HCT116 (cell line): ENCODE results near the gene KRTAP21-1. TPM values are rescaled to one million over a fixed set of nuclear protein-coding genes. Genes with fewer than 3 reads are reported as not detected.

ENCODE experiments used
- ATAC-seq: fragments of 200-7000 bp; cut with Tn5 transposase; 2 replicates; pipeline ENCODE4 v1.9.1; 2020; ENCODE audit warnings: mild to moderate bottlenecking, moderate library complexity
- BruUV-seq: library from RNA; stranded (reverse); fragments of 400-500 nt; replicated peaks from 2 replicates; lab custom pipeline; 2021; lab: Mats Ljungman, UMichigan
- CTCF ChIA-PET: fragments of 300-600 bp; sonication (Branson Sonifier 250); formaldehyde crosslinking; loops from one replicate; lab custom pipeline; 2021; ENCODE audit warnings: antibody characterized with exemption; lab: Charles Lee
- POLR2A ChIA-PET: fragments of 300-600, 350-600 bp; sonication (Branson Sonifier 250); formaldehyde crosslinking; loops from one replicate; lab custom pipeline; 2021; ENCODE audit warnings: antibody characterized with exemption; lab: Charles Lee
- RAD21 ChIA-PET, 2 experiments: fragments of 300-600 bp; sonication (Branson Sonifier 250); formaldehyde crosslinking; loops; one replicate each; lab custom pipeline; 2023; ENCODE audit warnings: low total read pairs in 2 of 2; ENCODE audit not compliant: uncharacterized antibody in 2 of 2, unreplicated experiment in 2 of 2, low non-redundant PET in 1 of 2; lab: Charles Lee
- DNase-seq: peaks from one replicate; pipeline ENCODE4 v3.0.0-alpha.2; 2010; ENCODE audit warnings: low read depth, low spot score
- H2AFZ ChIP-seq: fragments of 200-600 bp; shearing (Covaris generic), sonication (generic); 2 replicates; pipeline ENCODE4 v1.6.1; 2017; ENCODE audit warnings: low read depth, mixed run types, mixed read lengths, antibody characterized with exemption, low read length; ENCODE audit not compliant: poor library complexity, severe bottlenecking
- H3K27ac ChIP-seq: 2 replicates; pipeline ENCODE4 v1.5.1; 2012; ENCODE audit warnings: low read depth, low read length
- H3K27me3 ChIP-seq: fragments of 200-600 bp; sonication (generic); 2 replicates; pipeline ENCODE4 v1.6.1; 2016; ENCODE audit warnings: mixed run types, low read length, mixed read lengths; ENCODE audit not compliant: insufficient read depth
- H3K36me3 ChIP-seq, 2 experiments: fragments of 200-500 bp in 1 of 2; fragments of 200-600 bp in 1 of 2; sonication (Bioruptor generic) in 1 of 2; sonication (generic) in 1 of 2; 2 replicates each; pipeline versions ENCODE4 v1.5.1 to v1.6.1; 2014 to 2016; ENCODE audit warnings: low read length in 2 of 2, inconsistent platforms in 1 of 2, mixed read lengths in 1 of 2, mixed run types in 1 of 2; ENCODE audit not compliant: insufficient read depth in 2 of 2, control insufficient read depth in 1 of 2
- H3K4me1 ChIP-seq, 2 experiments: fragments of 200-600 bp in 1 of 2; sonication (generic) in 1 of 2; 2 replicates each; pipeline versions ENCODE4 v1.5.1 to v1.6.1; 2012 to 2017; ENCODE audit warnings: low read length in 2 of 2, inconsistent platforms in 1 of 2, mild to moderate bottlenecking in 1 of 2, mixed read lengths in 1 of 2, mixed run types in 1 of 2, moderate library complexity in 1 of 2; ENCODE audit not compliant: insufficient read depth in 2 of 2, control insufficient read depth in 1 of 2
- H3K4me2 ChIP-seq: fragments of 200-600 bp; sonication (generic); 2 replicates; pipeline ENCODE4 v1.6.1; 2017; ENCODE audit warnings: mixed run types, low read length, mixed read lengths
- H3K4me3 ChIP-seq, 2 experiments: fragments of 200-600 bp in 1 of 2; sonication (generic) in 1 of 2; replicated peaks in 1 of 2; 2 replicates each; pipeline ENCODE4 v1.5.1; 2011 to 2016; ENCODE audit warnings: low read length in 2 of 2, control low read depth in 1 of 2, low read depth in 1 of 2, mild to moderate bottlenecking in 1 of 2, mixed read lengths in 1 of 2, mixed run types in 1 of 2
- H3K79me2 ChIP-seq: fragments of 200-600 bp; sonication (generic); 2 replicates; pipeline ENCODE4 v1.6.1; 2017; ENCODE audit warnings: mild to moderate bottlenecking, mixed run types, low read length, moderate library complexity, mixed read lengths; ENCODE audit not compliant: insufficient read depth
- H3K9ac ChIP-seq: fragments of 200-600 bp; sonication (generic); 2 replicates; pipeline ENCODE4 v1.6.1; 2016; ENCODE audit warnings: low read length, mixed read lengths
- H3K9me2 ChIP-seq: fragments of 200-600 bp; sonication (generic), shearing (Covaris generic); 2 replicates; pipeline ENCODE4 v1.6.1; 2017; ENCODE audit warnings: mixed run types, mild to moderate bottlenecking, moderate library complexity; ENCODE audit not compliant: insufficient read depth
- H3K9me3 ChIP-seq, 2 experiments: fragments of 200-500 bp in 1 of 2; fragments of 200-600 bp in 1 of 2; sonication (Bioruptor generic) in 1 of 2; sonication (generic) in 1 of 2; 2 replicates each; pipeline ENCODE4 v1.6.1; 2014 to 2017; ENCODE audit warnings: low read length in 2 of 2, mixed read lengths in 2 of 2, inconsistent platforms in 1 of 2, low read depth in 1 of 2, mild to moderate bottlenecking in 1 of 2, mixed run types in 1 of 2, moderate library complexity in 1 of 2; ENCODE audit not compliant: control insufficient read depth in 1 of 2, insufficient read depth in 1 of 2
- H4K20me1 ChIP-seq: fragments of 200-600 bp; sonication (generic), shearing (Covaris generic); 2 replicates; pipeline ENCODE4 v1.6.1; 2017; ENCODE audit warnings: mixed run types, mild to moderate bottlenecking, moderate library complexity; ENCODE audit not compliant: insufficient read depth
- CBX3 ChIP-seq: IDR thresholded peaks from 2 replicates; pipeline ENCODE4 v1.6.1; 2012; ENCODE audit warnings: low read depth
- EZH2phosphoT487 ChIP-seq: fragments of 200-600 bp; IDR thresholded peaks from 2 replicates; pipeline ENCODE4 v1.6.1; 2018; ENCODE audit warnings: antibody characterized with exemption, borderline replicate concordance
- FOSL1 ChIP-seq: IDR thresholded peaks from 2 replicates; pipeline ENCODE4 v1.6.1; 2012; ENCODE audit warnings: low read depth
- POLR2AphosphoS5 ChIP-seq: IDR thresholded peaks from 2 replicates; pipeline ENCODE4 v1.6.1; 2011; ENCODE audit warnings: mild to moderate bottlenecking, low read depth, low read length, moderate library complexity
- SP1 ChIP-seq: IDR thresholded peaks from 2 replicates; pipeline ENCODE4 v1.6.1; 2012; ENCODE audit warnings: low read depth
- SRF ChIP-seq: IDR thresholded peaks from 2 replicates; pipeline ENCODE4 v1.6.1; 2012; ENCODE audit warnings: low read depth
- TCF7L2 ChIP-seq: IDR thresholded peaks from 2 replicates; pipeline ENCODE4 v1.7.0; 2011; ENCODE audit warnings: borderline replicate concordance, inconsistent platforms; ENCODE audit not compliant: insufficient read depth, insufficient read length; ENCODE audit errors: extremely low read depth
- YY1 ChIP-seq: IDR thresholded peaks from 2 replicates; pipeline ENCODE4 v1.6.1; 2011; ENCODE audit warnings: low read length, low read depth, moderate library complexity, mild to moderate bottlenecking; ENCODE audit not compliant: insufficient replicate concordance; ENCODE audit errors: extremely low read depth
- ZNF274 ChIP-seq: fragments of 200-500 bp; sonication (Bioruptor generic); IDR thresholded peaks from 2 replicates; pipeline ENCODE4 v1.6.1; 2014; ENCODE audit warnings: mild to moderate bottlenecking, low read depth, low read length, inconsistent platforms
- intact Hi-C: fragments of 100-400 bp; cut with micrococcal nuclease; formaldehyde crosslinking; loops from 2 replicates; pipeline ENCODE4 v1.10.0; 2022
- total RNA-seq: library from RNA; stranded (reverse); gene quantifications from one replicate; pipeline ENCODE4 v1.2.1, GENCODE V29; 2021; ENCODE audit not compliant: unreplicated experiment
- TF ChIP-seq, protein P1 (sequence below): IDR thresholded peaks from 2 replicates; pipeline ENCODE4 v1.6.1; 2011; ENCODE audit warnings: mild to moderate bottlenecking, low read length, moderate library complexity; ENCODE audit not compliant: insufficient replicate concordance; ENCODE audit errors: extremely low read depth
- TF ChIP-seq, protein P2 (sequence below): IDR thresholded peaks from 2 replicates; pipeline ENCODE4 v1.6.1; 2012
- TF ChIP-seq, protein P3 (sequence below): IDR thresholded peaks from 2 replicates; pipeline ENCODE4 v1.6.1; 2012; ENCODE audit warnings: low read depth
- TF ChIP-seq, protein P4 (sequence below): IDR thresholded peaks from 2 replicates; pipeline ENCODE4 v1.6.1; 2012

The KRTAP21-1 gene
- total RNA-seq, 1 experiment from 2014 or later = not detected

DNA sequence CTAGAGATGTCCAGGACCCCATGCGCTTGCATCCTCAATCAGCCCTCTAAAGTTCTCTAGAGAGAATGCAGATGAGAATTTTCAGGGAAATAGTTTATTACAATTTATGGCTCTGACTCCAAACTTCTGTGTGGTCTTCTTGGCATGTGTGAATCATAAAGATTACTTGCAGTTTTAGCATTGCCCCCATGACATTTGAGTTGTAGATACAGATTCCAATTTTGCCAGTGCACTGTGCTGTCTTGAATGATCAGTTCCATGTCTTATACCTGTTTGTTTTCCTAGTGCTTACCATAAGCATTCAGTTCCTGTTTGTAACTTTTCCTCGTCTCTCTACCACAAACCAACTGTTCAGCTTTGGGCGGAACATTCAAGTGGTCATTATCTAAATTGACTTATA is 41.5 kb downstream of the KRTAP21-1 start:
- no peaks in the 10 kb centered on the region for H4K20me1 ChIP-seq
- no peak overlapping the region for H3K9ac ChIP-seq
- intact Hi-C loops = no loop called here
- TF ChIP-seq POLR2AphosphoS5 = no peak
- TF ChIP-seq, protein P1, sequence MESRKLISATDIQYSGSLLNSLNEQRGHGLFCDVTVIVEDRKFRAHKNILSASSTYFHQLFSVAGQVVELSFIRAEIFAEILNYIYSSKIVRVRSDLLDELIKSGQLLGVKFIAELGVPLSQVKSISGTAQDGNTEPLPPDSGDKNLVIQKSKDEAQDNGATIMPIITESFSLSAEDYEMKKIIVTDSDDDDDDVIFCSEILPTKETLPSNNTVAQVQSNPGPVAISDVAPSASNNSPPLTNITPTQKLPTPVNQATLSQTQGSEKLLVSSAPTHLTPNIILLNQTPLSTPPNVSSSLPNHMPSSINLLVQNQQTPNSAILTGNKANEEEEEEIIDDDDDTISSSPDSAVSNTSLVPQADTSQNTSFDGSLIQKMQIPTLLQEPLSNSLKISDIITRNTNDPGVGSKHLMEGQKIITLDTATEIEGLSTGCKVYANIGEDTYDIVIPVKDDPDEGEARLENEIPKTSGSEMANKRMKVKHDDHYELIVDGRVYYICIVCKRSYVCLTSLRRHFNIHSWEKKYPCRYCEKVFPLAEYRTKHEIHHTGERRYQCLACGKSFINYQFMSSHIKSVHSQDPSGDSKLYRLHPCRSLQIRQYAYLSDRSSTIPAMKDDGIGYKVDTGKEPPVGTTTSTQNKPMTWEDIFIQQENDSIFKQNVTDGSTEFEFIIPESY = no peak
- TF ChIP-seq, protein P2, sequence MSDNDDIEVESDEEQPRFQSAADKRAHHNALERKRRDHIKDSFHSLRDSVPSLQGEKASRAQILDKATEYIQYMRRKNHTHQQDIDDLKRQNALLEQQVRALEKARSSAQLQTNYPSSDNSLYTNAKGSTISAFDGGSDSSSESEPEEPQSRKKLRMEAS = no peak
- TF ChIP-seq YY1 = no peak
- no peak for TF ChIP-seq SRF
- TF ChIP-seq FOSL1 = no peak
- TF ChIP-seq CBX3 = no peak
- no peak for TF ChIP-seq EZH2phosphoT487
- TF ChIP-seq, protein P3, sequence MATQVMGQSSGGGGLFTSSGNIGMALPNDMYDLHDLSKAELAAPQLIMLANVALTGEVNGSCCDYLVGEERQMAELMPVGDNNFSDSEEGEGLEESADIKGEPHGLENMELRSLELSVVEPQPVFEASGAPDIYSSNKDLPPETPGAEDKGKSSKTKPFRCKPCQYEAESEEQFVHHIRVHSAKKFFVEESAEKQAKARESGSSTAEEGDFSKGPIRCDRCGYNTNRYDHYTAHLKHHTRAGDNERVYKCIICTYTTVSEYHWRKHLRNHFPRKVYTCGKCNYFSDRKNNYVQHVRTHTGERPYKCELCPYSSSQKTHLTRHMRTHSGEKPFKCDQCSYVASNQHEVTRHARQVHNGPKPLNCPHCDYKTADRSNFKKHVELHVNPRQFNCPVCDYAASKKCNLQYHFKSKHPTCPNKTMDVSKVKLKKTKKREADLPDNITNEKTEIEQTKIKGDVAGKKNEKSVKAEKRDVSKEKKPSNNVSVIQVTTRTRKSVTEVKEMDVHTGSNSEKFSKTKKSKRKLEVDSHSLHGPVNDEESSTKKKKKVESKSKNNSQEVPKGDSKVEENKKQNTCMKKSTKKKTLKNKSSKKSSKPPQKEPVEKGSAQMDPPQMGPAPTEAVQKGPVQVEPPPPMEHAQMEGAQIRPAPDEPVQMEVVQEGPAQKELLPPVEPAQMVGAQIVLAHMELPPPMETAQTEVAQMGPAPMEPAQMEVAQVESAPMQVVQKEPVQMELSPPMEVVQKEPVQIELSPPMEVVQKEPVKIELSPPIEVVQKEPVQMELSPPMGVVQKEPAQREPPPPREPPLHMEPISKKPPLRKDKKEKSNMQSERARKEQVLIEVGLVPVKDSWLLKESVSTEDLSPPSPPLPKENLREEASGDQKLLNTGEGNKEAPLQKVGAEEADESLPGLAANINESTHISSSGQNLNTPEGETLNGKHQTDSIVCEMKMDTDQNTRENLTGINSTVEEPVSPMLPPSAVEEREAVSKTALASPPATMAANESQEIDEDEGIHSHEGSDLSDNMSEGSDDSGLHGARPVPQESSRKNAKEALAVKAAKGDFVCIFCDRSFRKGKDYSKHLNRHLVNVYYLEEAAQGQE = no peak
- TF ChIP-seq TCF7L2 = no peak
- TF ChIP-seq, protein P4, sequence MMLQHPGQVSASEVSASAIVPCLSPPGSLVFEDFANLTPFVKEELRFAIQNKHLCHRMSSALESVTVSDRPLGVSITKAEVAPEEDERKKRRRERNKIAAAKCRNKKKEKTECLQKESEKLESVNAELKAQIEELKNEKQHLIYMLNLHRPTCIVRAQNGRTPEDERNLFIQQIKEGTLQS = no peak
- TF ChIP-seq ZNF274 = no peak
- TF ChIP-seq SP1 = no peak
- H3K27me3 ChIP-seq = no peaks in the 10 kb centered on the region
- BruUV-seq = no TSS peak
- H3K4me3 ChIP-seq = no peak overlapping the region
- no peak for DNase-seq
- no peak overlapping the region for H3K4me2 ChIP-seq
- no peaks in the 10 kb centered on the region for H3K79me2 ChIP-seq
- H3K36me3 ChIP-seq = no peaks in the 10 kb centered on the region
- ChIA-PET CTCF (no interaction called here), RAD21 (no interaction called here), POLR2A (no interaction called here)
- no peak overlapping the region for H3K27ac ChIP-seq
- H3K9me3 ChIP-seq = peaks cover 0 to 11% of the 10 kb centered on the region in 2 experiments; a peak in 2 of 4 replicates
- H3K4me1 ChIP-seq = no peaks in the 10 kb centered on the region
- no peak for ATAC-seq
- H2AFZ ChIP-seq = no peak overlapping the region
- H3K9me2 ChIP-seq = no peaks in the 10 kb centered on the region
